ENCODE measurements around the gene CCNF. TPM values are rescaled to one million over a fixed set of nuclear protein-coding genes. Genes with fewer than 3 reads are reported as not detected.

The CCNF gene
- total and polyA plus RNA-seq, 2 donors from 2014 or later = 0.77 to 2.9 TPM

GRCh38 chr16:2465653-2466415 lies 36.6 kb downstream of the CCNF start:
- no peak overlapping the region for H3K27ac ChIP-seq (ENCODE audit: low read depth in 2 of 2, low read length in 2 of 2)
- H3K36me3 ChIP-seq (ENCODE audit: control insufficient read depth in 2 of 3, insufficient read depth in 3 of 3, low read length in 3 of 3) = no peaks in the 10 kb centered on the region
- no peak overlapping the region for H3K9ac ChIP-seq (ENCODE audit: low read length in 3 of 3)
- intact Hi-C loops (cut with DNase I) = no loop called here
- H3K4me1 ChIP-seq (ENCODE audit: control insufficient read depth in 2 of 3, insufficient read depth in 2 of 3, low read depth in 1 of 3, low read length in 3 of 3) = peaks cover 0 to 6% (median 0%) of the 10 kb centered on the region in 3 donors
- H3K4me3 ChIP-seq (ENCODE audit: low read length in 3 of 3) = no peak overlapping the region
- H3K27me3 ChIP-seq (ENCODE audit: control insufficient read depth, insufficient read depth, low read length) = no peaks in the 10 kb centered on the region
- no peaks in the 10 kb centered on the region for H3K9me3 ChIP-seq (ENCODE audit: control insufficient read depth in 2 of 3, insufficient read depth in 1 of 3, low read length in 3 of 3)
- FAIRE-seq = no peak
- TF ChIP-seq CTCF (IDR thresholded peaks at IDR 0.05; ENCODE audit: borderline replicate concordance, extremely low read depth, insufficient read depth) = no peak
- DNase-seq = peak in 1 of 5 donors; percentile 34

GRCh38 chr16:2466667-2467527 lies 37.6 kb downstream of the CCNF start:
- no peak for TF ChIP-seq CTCF (IDR thresholded peaks at IDR 0.05; ENCODE audit: borderline replicate concordance, extremely low read depth, insufficient read depth)
- peaks cover 0 to 14% (median 0%) of the 10 kb centered on the region in 3 donors for H3K4me1 ChIP-seq (ENCODE audit: control insufficient read depth in 2 of 3, insufficient read depth in 2 of 3, low read depth in 1 of 3, low read length in 3 of 3)
- intact Hi-C loops (cut with DNase I) = no loop called here
- H3K9me3 ChIP-seq (ENCODE audit: control insufficient read depth in 2 of 3, insufficient read depth in 1 of 3, low read length in 3 of 3) = no peaks in the 10 kb centered on the region
- H3K27ac ChIP-seq (ENCODE audit: low read depth in 2 of 2, low read length in 2 of 2) = no peak overlapping the region
- DNase-seq = peak in 1 of 5 donors; percentile 80
- FAIRE-seq = no peak
- no peaks in the 10 kb centered on the region for H3K27me3 ChIP-seq (ENCODE audit: control insufficient read depth, insufficient read depth, low read length)
- H3K4me3 ChIP-seq (ENCODE audit: low read length in 3 of 3) = no peak overlapping the region
- H3K9ac ChIP-seq (ENCODE audit: low read length in 3 of 3) = no peak overlapping the region
- H3K36me3 ChIP-seq (ENCODE audit: control insufficient read depth in 2 of 3, insufficient read depth in 3 of 3, low read length in 3 of 3) = no peaks in the 10 kb centered on the region

- H3K27me3 ChIP-seq (ENCODE audit: control insufficient read depth, insufficient read depth, low read length) = no peaks in the 10 kb centered on the region
- no peak for FAIRE-seq
- H3K36me3 ChIP-seq (ENCODE audit: control insufficient read depth in 2 of 3, insufficient read depth in 3 of 3, low read length in 3 of 3) = no peaks in the 10 kb centered on the region
- H3K27ac ChIP-seq (ENCODE audit: low read depth in 2 of 2, low read length in 2 of 2) = no peak overlapping the region
- H3K9ac ChIP-seq (ENCODE audit: low read length in 3 of 3) = no peak overlapping the region
- H3K9me3 ChIP-seq (ENCODE audit: control insufficient read depth in 2 of 3, insufficient read depth in 1 of 3, low read length in 3 of 3) = no peaks in the 10 kb centered on the region
- peak overlapping the region in 1 of 3 donors; percentile 43 for H3K4me3 ChIP-seq (ENCODE audit: low read length in 3 of 3)
- DNase-seq = peak; percentile 79 to 93 (median 89)
- no peak for TF ChIP-seq CTCF (IDR thresholded peaks at IDR 0.05; ENCODE audit: borderline replicate concordance, extremely low read depth, insufficient read depth)
- peaks cover 0 to 17% (median 0%) of the 10 kb centered on the region in 3 donors for H3K4me1 ChIP-seq (ENCODE audit: control insufficient read depth in 2 of 3, insufficient read depth in 2 of 3, low read depth in 1 of 3, low read length in 3 of 3)
- intact Hi-C loops (cut with DNase I) = no loop called here
Observed at GRCh38 chr16:2467528-2468232, 38.4 kb downstream of the CCNF start.
